GM12874 (cell line): ENCODE data around the gene PHLDA3.

ENCODE experiments used
- TF ChIP-seq, protein P1 (sequence below): IDR thresholded peaks from 2 replicates; pipeline ENCODE4 v1.5.1; 2011; ENCODE audit warnings: low read depth, mild to moderate bottlenecking, control low read depth, low read length, moderate library complexity; ENCODE audit not compliant: insufficient read depth

The PHLDA3 gene

GRCh38 chr1:201461645-201462441, 7.1 kb downstream of the PHLDA3 start:
- TF ChIP-seq, protein P1, sequence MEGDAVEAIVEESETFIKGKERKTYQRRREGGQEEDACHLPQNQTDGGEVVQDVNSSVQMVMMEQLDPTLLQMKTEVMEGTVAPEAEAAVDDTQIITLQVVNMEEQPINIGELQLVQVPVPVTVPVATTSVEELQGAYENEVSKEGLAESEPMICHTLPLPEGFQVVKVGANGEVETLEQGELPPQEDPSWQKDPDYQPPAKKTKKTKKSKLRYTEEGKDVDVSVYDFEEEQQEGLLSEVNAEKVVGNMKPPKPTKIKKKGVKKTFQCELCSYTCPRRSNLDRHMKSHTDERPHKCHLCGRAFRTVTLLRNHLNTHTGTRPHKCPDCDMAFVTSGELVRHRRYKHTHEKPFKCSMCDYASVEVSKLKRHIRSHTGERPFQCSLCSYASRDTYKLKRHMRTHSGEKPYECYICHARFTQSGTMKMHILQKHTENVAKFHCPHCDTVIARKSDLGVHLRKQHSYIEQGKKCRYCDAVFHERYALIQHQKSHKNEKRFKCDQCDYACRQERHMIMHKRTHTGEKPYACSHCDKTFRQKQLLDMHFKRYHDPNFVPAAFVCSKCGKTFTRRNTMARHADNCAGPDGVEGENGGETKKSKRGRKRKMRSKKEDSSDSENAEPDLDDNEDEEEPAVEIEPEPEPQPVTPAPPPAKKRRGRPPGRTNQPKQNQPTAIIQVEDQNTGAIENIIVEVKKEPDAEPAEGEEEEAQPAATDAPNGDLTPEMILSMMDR = no peak

- TF ChIP-seq, protein P1 = no peak
Measured at GRCh38 chr1:201460814-201461644, 8.0 kb downstream of the PHLDA3 start.

DNA sequence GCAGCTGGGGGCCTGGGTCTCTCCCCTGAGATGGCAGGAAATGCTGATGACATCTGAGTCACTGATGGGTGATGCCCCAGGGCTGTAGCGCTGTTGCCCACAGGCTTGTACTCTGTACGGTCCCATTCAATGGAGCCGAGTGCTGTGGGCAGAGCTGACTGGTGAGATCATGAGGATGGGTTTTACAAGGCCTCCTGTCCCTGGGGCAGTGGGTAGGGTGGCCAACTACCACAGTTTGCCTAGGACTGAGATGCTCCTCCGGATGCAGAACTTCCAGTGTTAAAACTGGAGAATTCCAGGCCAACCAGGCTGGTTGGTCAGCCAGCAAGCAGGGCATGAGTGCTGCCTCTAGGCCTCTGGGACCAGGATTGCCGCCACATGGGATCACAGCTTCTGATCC, 9.2 kb downstream of the PHLDA3 start:
- TF ChIP-seq, protein P1 = no peak

DNA sequence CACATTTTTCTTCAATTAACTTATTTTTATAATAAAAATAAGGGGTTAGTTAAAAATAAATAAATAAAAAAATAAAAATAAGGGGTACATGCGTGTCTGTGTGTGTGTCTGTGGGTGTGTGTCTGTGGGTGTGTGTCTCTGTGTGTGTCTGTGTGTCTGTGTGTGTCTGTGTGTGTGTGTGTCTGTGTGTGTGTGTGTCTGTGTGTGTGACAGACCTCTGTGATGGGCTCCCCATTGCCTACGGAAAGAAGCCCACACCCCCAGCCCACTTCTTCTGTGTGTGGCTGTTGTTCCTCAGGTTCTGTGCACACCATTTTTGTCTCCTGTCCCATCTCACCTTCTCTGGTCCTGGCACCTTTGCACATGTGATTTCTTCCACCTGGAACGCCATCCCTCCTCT, 9.9 kb downstream of the PHLDA3 start:
- TF ChIP-seq, protein P1 = no peak

- TF ChIP-seq, protein P1 = no peak
Measured at GRCh38 chr1:201457508-201457960, 11.5 kb downstream of the PHLDA3 start.

GRCh38 chr1:201456499-201457309, 12.3 kb downstream of the PHLDA3 start:
- TF ChIP-seq, protein P1 = no peak

DNA sequence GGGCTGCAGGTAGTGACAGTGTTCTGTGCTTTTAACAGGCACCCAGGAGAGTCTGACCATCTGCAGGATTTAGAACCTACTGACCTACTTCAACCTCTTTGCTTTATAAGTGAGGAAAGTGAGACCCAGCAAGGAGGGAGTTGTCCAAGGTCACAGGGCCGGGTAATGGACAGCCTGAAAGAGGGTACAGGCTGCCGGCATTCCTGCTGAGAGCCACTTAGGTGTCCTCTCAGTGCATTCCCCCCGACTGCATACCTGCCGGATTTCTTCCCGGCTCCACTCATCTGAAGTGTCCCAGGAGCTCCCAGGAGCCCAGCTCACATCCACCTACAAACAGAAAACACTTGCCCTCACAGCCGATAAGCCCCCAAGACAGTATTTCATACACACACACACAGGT, 13.9 kb downstream of the PHLDA3 start:
- TF ChIP-seq, protein P1 = no peak
